ENCODE measurements around the gene PPP2R5C.

GRCh38 chr14:101906645-101907044, 145.1 kb downstream of the PPP2R5C start:
- TF ChIP-seq CTCF (IDR thresholded peaks at IDR 0.05) (no peak), POLR2A (IDR thresholded peaks at IDR 0.05) (no peak)

Data from uterus (tissue), 2 donors.